Nephron progenitor cell (in vitro differentiated cells): Measurements from ENCODE around the gene ARMS2.
A peak's percentile ranks its signal among the peaks of the same experiment; 100 is the strongest.

Experiments
- DNase-seq: peaks from one replicate; pipeline ENCODE4 v3.0.0; 2021
- H3K27ac Mint-ChIP-seq: 2 replicates; pipeline ENCODE4 v1.8.0; 2021; ENCODE audit warnings: mild to moderate bottlenecking, moderate library complexity, mixed read lengths
- H3K27me3 Mint-ChIP-seq: 2 replicates; pipeline ENCODE4 v1.8.0; 2021; ENCODE audit warnings: mild to moderate bottlenecking, low read depth, mixed read lengths; ENCODE audit not compliant: poor library complexity
- H3K36me3 Mint-ChIP-seq: 2 replicates; pipeline ENCODE4 v1.8.0; 2021; ENCODE audit warnings: low read depth, mixed read lengths
- H3K4me1 Mint-ChIP-seq: 2 replicates; pipeline ENCODE4 v1.8.0; 2021; ENCODE audit warnings: mixed read lengths
- H3K4me3 Mint-ChIP-seq: 2 replicates; pipeline ENCODE4 v1.8.0; 2021; ENCODE audit warnings: mild to moderate bottlenecking, moderate library complexity, mixed read lengths
- H3K9me3 Mint-ChIP-seq: 2 replicates; pipeline ENCODE4 v1.8.0; 2021; ENCODE audit warnings: mild to moderate bottlenecking, moderate library complexity, mixed read lengths
- CTCF ChIP-seq: fragments of 200-600 bp; sonication (generic); IDR thresholded peaks from 2 replicates; pipeline ENCODE4 v1.5.0; 2021; ENCODE audit warnings: antibody characterized with exemption

The ARMS2 gene

GRCh38 chr10:122419876-122420623 lies 34.4 kb upstream of the ARMS2 start:
- no peak for TF ChIP-seq CTCF
- peaks cover 25% of the 10 kb centered on the region for H3K36me3 Mint-ChIP-seq
- DNase-seq, result no peak
- no peak overlapping the region for H3K4me3 Mint-ChIP-seq
- H3K9me3 Mint-ChIP-seq, result no peaks in the 10 kb centered on the region
- peaks cover 3% of the 10 kb centered on the region for H3K27me3 Mint-ChIP-seq
- H3K4me1 Mint-ChIP-seq, result no peaks in the 10 kb centered on the region
- no peak overlapping the region for H3K27ac Mint-ChIP-seq

GRCh38 chr10:122420624-122421007 lies 33.8 kb upstream of the ARMS2 start:
- H3K36me3 Mint-ChIP-seq, result peaks cover 25% of the 10 kb centered on the region

GRCh38 chr10:122421054-122421625 lies 33.3 kb upstream of the ARMS2 start:
- H3K4me1 Mint-ChIP-seq, result peaks cover 4% of the 10 kb centered on the region
- no peak for TF ChIP-seq CTCF

More at GRCh38 chr10:122420624-122421007, 33.8 kb upstream of the ARMS2 start:
- no peaks in the 10 kb centered on the region for H3K4me1 Mint-ChIP-seq
- H3K4me3 Mint-ChIP-seq, result no peak overlapping the region
- no peak for DNase-seq
- H3K9me3 Mint-ChIP-seq, result no peaks in the 10 kb centered on the region
- H3K27me3 Mint-ChIP-seq, result peaks cover 3% of the 10 kb centered on the region
- TF ChIP-seq CTCF, result no peak
- H3K27ac Mint-ChIP-seq, result peak overlapping the region; percentile 36

DNA sequence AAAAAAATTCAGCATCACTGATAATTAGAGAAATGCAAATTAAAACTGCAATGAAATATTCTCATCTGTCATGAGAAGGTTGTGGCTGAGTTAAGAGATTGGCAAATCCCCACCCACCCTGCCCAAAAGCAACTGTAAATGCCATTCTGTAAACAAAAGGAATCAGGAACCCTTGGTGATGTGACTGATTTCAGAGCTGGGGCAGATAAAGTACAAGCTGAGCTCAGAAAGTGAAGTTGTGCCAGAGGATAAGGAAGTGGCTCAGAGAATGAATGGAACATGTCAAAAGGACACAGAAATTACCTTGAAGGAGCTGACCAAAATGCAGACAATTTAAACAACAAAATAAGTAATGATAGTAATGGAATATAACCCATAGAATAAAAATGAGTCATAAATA lies 32.7 kb upstream of the ARMS2 start:
- H3K4me1 Mint-ChIP-seq, result peaks cover 7% of the 10 kb centered on the region
- H3K27me3 Mint-ChIP-seq, result peaks cover 3% of the 10 kb centered on the region
- no peak for DNase-seq
- H3K36me3 Mint-ChIP-seq, result peaks cover 22% of the 10 kb centered on the region
- H3K27ac Mint-ChIP-seq, result no peak overlapping the region
- no peak for TF ChIP-seq CTCF
- H3K4me3 Mint-ChIP-seq, result no peak overlapping the region
- H3K9me3 Mint-ChIP-seq, result no peaks in the 10 kb centered on the region

More at GRCh38 chr10:122421054-122421625, 33.3 kb upstream of the ARMS2 start:
- Mint-ChIP-seq H3K9me3 (no peaks in the 10 kb centered on the region), H3K27me3 (peaks cover 3% of the 10 kb centered on the region), H3K36me3 (peaks cover 23% of the 10 kb centered on the region), H3K4me3 (no peak overlapping the region), H3K27ac (no peak overlapping the region)
- no peak for DNase-seq

- Mint-ChIP-seq H3K27me3 (peaks cover 3% of the 10 kb centered on the region), H3K9me3 (no peaks in the 10 kb centered on the region), H3K36me3 (peaks cover 17% of the 10 kb centered on the region), H3K4me3 (no peak overlapping the region), H3K27ac (no peak overlapping the region), H3K4me1 (peaks cover 14% of the 10 kb centered on the region)
- TF ChIP-seq CTCF, result no peak
- no peak for DNase-seq
Measured at GRCh38 chr10:122422266-122422989, 32.0 kb upstream of the ARMS2 start.
